ENCODE measurements around the gene CD47.

CD47 gene

GRCh38 chr3:108090701-108091497, at the start of gene CD47:
TSS of gene CD47 (minus strand) at chr3:108091031. CDS start at chr3:108090908, 123 bp downstream.
- peak; percentile 91 for DNase-seq (ENCODE audit: low read depth)

GRCh38 chr3:108137460-108137814, 46.6 kb upstream of the CD47 start:
- DNase-seq (ENCODE audit: low read depth): no peak

- DNase-seq (ENCODE audit: low read depth): no peak
These were observed 46.0 kb upstream of the CD47 start for GRCh38 chr3:108136561-108137459.

- no peak for DNase-seq (ENCODE audit: low read depth)
These were observed 43.7 kb upstream of the CD47 start for GRCh38 chr3:108134555-108134880.

GRCh38 chr3:108133858-108134554, 43.2 kb upstream of the CD47 start:
- no peak for DNase-seq (ENCODE audit: low read depth)

GRCh38 chr3:108133048-108133369, 42.2 kb upstream of the CD47 start:
- DNase-seq (ENCODE audit: low read depth): no peak

GRCh38 chr3:108131475-108132134, 40.8 kb upstream of the CD47 start:
- peak; percentile 60 for DNase-seq (ENCODE audit: low read depth)

GRCh38 chr3:108130701-108131474, 40.1 kb upstream of the CD47 start:
- DNase-seq (ENCODE audit: low read depth): peak; percentile 96

GRCh38 chr3:108130236-108130635, 39.4 kb upstream of the CD47 start:
- no peak for DNase-seq (ENCODE audit: low read depth)

- no peak for DNase-seq (ENCODE audit: low read depth)
These were observed 36.6 kb upstream of the CD47 start for GRCh38 chr3:108127301-108127988.

- no peak for DNase-seq (ENCODE audit: low read depth)
These were observed 35.5 kb upstream of the CD47 start for GRCh38 chr3:108126348-108126747.

- no peak for DNase-seq (ENCODE audit: low read depth)
These were observed 34.8 kb upstream of the CD47 start for GRCh38 chr3:108125550-108126071.

- DNase-seq (ENCODE audit: low read depth): no peak
These were observed 34.3 kb upstream of the CD47 start for GRCh38 chr3:108125153-108125543.

GRCh38 chr3:108124337-108125152, 33.7 kb upstream of the CD47 start:
- no peak for DNase-seq (ENCODE audit: low read depth)

GRCh38 chr3:108123326-108123725, 32.5 kb upstream of the CD47 start:
- DNase-seq (ENCODE audit: low read depth): no peak

GRCh38 chr3:108122276-108122675, 31.4 kb upstream of the CD47 start:
- DNase-seq (ENCODE audit: low read depth): no peak

- no peak for DNase-seq (ENCODE audit: low read depth)
These were observed 28.7 kb upstream of the CD47 start for GRCh38 chr3:108119398-108120104.

- DNase-seq (ENCODE audit: low read depth): no peak
These were observed 27.4 kb upstream of the CD47 start for GRCh38 chr3:108118038-108118768.
